Neuronal stem cell (in vitro differentiated cells): ENCODE data around the gene FCRLB.

Experiments
- DNase-seq: peaks from one replicate; pipeline ENCODE4 v3.0.0-alpha.2; 2013; ENCODE audit warnings: low spot score
- H2AFZ ChIP-seq: one replicate; pipeline ENCODE4 v1.6.1; 2013; ENCODE audit warnings: mild to moderate bottlenecking, low read length, inconsistent platforms
- H2AK5ac ChIP-seq: 2 replicates; pipeline ENCODE4 v1.6.1; 2013; ENCODE audit warnings: low read depth, mild to moderate bottlenecking, inconsistent platforms, low read length, moderate library complexity, mixed read lengths
- H2BK120ac ChIP-seq: 2 replicates; pipeline ENCODE4 v1.6.1; 2013; ENCODE audit warnings: low read depth, mild to moderate bottlenecking, inconsistent platforms, low read length, moderate library complexity, mixed read lengths
- H2BK12ac ChIP-seq: one replicate; pipeline ENCODE4 v1.6.1; 2013; ENCODE audit warnings: low read length, inconsistent platforms
- H2BK15ac ChIP-seq: 2 replicates; pipeline ENCODE4 v1.6.1; 2013; ENCODE audit warnings: mild to moderate bottlenecking, low read length, inconsistent platforms, mixed read lengths
- H2BK5ac ChIP-seq: one replicate; pipeline ENCODE4 v1.6.1; 2013; ENCODE audit warnings: inconsistent platforms, mild to moderate bottlenecking, low read length, moderate library complexity
- H3K14ac ChIP-seq: one replicate; pipeline ENCODE4 v1.6.1; 2013; ENCODE audit warnings: low read length, inconsistent platforms
- H3K18ac ChIP-seq: 2 replicates; pipeline ENCODE4 v1.6.1; 2013; ENCODE audit warnings: low read length, inconsistent platforms
- H3K23ac ChIP-seq: 2 replicates; pipeline ENCODE4 v1.6.1; 2013; ENCODE audit warnings: low read depth, mild to moderate bottlenecking, mixed read lengths, low read length, inconsistent platforms; ENCODE audit not compliant: poor library complexity
- H3K27ac ChIP-seq: replicated peaks from 3 replicates; pipeline ENCODE4 v1.5.1; 2013; ENCODE audit warnings: low read length, inconsistent platforms
- H3K27me3 ChIP-seq, 3 experiments: 2 replicates each; pipeline ENCODE4 v1.6.1; 2013; ENCODE audit warnings: low read length in 3 of 3, mild to moderate bottlenecking in 2 of 3, inconsistent platforms in 1 of 3, low read depth in 1 of 3, mixed read lengths in 1 of 3, moderate library complexity in 1 of 3; ENCODE audit not compliant: control insufficient read depth in 3 of 3, insufficient read depth in 3 of 3
- H3K36me3 ChIP-seq, 2 donors: replicated peaks in 1 of 2; 2 replicates each; pipeline ENCODE4 v1.6.1; 2013; ENCODE audit warnings: low read length in 2 of 2; ENCODE audit not compliant: control insufficient read depth in 2 of 2, insufficient read depth in 2 of 2
- H3K4ac ChIP-seq: 2 replicates; pipeline ENCODE4 v1.6.1; 2013; ENCODE audit warnings: inconsistent platforms, mild to moderate bottlenecking, low read length, moderate library complexity
- H3K4me1 ChIP-seq, 2 donors: 1 replicate in 1 of 2; 2 replicates in 1 of 2; pipeline ENCODE4 v1.6.1; 2013; ENCODE audit warnings: low read length in 2 of 2, low read depth in 1 of 2; ENCODE audit not compliant: control insufficient read depth in 2 of 2, insufficient read depth in 1 of 2
- H3K4me2 ChIP-seq: one replicate; pipeline ENCODE4 v1.6.1; 2013; ENCODE audit warnings: mild to moderate bottlenecking, low read length, inconsistent platforms; ENCODE audit not compliant: insufficient read depth, poor library complexity, severe bottlenecking
- H3K4me3 ChIP-seq, 2 donors: 2 replicates each; pipeline ENCODE4 v1.5.1; 2013; ENCODE audit warnings: low read length in 2 of 2, mild to moderate bottlenecking in 2 of 2, inconsistent platforms in 1 of 2, moderate library complexity in 1 of 2
- H3K79me1 ChIP-seq: one replicate; pipeline ENCODE4 v1.6.1; 2013; ENCODE audit warnings: low read depth, mild to moderate bottlenecking, inconsistent platforms, low read length, moderate library complexity
- H3K9ac ChIP-seq: one replicate; pipeline ENCODE4 v1.6.1; 2013; ENCODE audit warnings: mild to moderate bottlenecking, low read depth, low read length, inconsistent platforms; ENCODE audit not compliant: poor library complexity
- H3K9me3 ChIP-seq, 2 donors: replicated peaks in 1 of 2; 2 replicates each; pipeline versions ENCODE3 to v1.6.1; 2013; ENCODE audit warnings: low read length in 2 of 2, mild to moderate bottlenecking in 2 of 2, inconsistent platforms in 1 of 2, low read depth in 1 of 2, mixed read lengths in 1 of 2, moderate library complexity in 1 of 2; ENCODE audit not compliant: control insufficient read depth in 2 of 2, insufficient read depth in 1 of 2
- H4K8ac ChIP-seq: one replicate; pipeline ENCODE4 v1.6.1; 2013; ENCODE audit warnings: low read depth, mild to moderate bottlenecking, inconsistent platforms, low read length, moderate library complexity
- H4K91ac ChIP-seq: one replicate; pipeline ENCODE4 v1.6.1; 2013; ENCODE audit warnings: low read length, low read depth, mild to moderate bottlenecking, inconsistent platforms; ENCODE audit not compliant: poor library complexity
- WGBS, 2 donors: extraction: QIAGEN DNeasy Blood & Tissue Kit; methylation state at CpG; one replicate each; pipeline ENCODE4 v1.1.7; 2013; ENCODE audit warnings: missing lambda C conversion rate in 2 of 2, mixed read lengths in 1 of 2; ENCODE audit not compliant: insufficient read length in 2 of 2, insufficient replicate concordance in 1 of 2; ENCODE audit errors: extremely low coverage in 2 of 2; 5-methylcytosine and 5-hydroxymethylcytosine counted together

FCRLB gene

GRCh38 chr1:161739865-161740566, 18.7 kb downstream of the FCRLB start:
- no peak overlapping the region for H3K4ac ChIP-seq
- H3K9ac ChIP-seq: no peak overlapping the region
- H3K27ac ChIP-seq: no peak overlapping the region
- H2BK120ac ChIP-seq: no peak overlapping the region
- H3K36me3 ChIP-seq: no peaks in the 10 kb centered on the region
- H2BK5ac ChIP-seq: no peak overlapping the region
- H2BK12ac ChIP-seq: no peak overlapping the region
- H2AFZ ChIP-seq: no peak overlapping the region
- no peak for DNase-seq
- H3K14ac ChIP-seq: no peak overlapping the region
- H4K8ac ChIP-seq: no peak overlapping the region
- H3K4me1 ChIP-seq: peaks cover 0 to 9% of the 10 kb centered on the region in 2 donors
- H3K4me2 ChIP-seq: no peak overlapping the region
- H3K18ac ChIP-seq: no peak overlapping the region
- WGBS, 2 donors: no CpG with 5 or more reads among the region's 8 CpGs
- no peak overlapping the region for H2BK15ac ChIP-seq
- H3K27me3 ChIP-seq: peaks cover 0 to 60% (median 0%) of the 10 kb centered on the region in 3 experiments
- H3K4me3 ChIP-seq: no peak overlapping the region
- H3K23ac ChIP-seq: no peak overlapping the region
- no peaks in the 10 kb centered on the region for H3K9me3 ChIP-seq
- H2AK5ac ChIP-seq: no peak overlapping the region
- no peak overlapping the region for H4K91ac ChIP-seq
- no peaks in the 10 kb centered on the region for H3K79me1 ChIP-seq

GRCh38 chr1:161740921-161741320, 19.6 kb downstream of the FCRLB start:
- peaks cover 0 to 55% (median 0%) of the 10 kb centered on the region in 3 experiments for H3K27me3 ChIP-seq
- H2BK12ac ChIP-seq: no peak overlapping the region
- no peak overlapping the region for H3K18ac ChIP-seq
- WGBS, 2 donors: no CpG with 5 or more reads among the region's 6 CpGs
- H2BK15ac ChIP-seq: no peak overlapping the region
- H2AFZ ChIP-seq: no peak overlapping the region
- no peak overlapping the region for H2BK120ac ChIP-seq
- H3K4me2 ChIP-seq: no peak overlapping the region
- H3K9me3 ChIP-seq: no peaks in the 10 kb centered on the region
- H3K36me3 ChIP-seq: no peaks in the 10 kb centered on the region
- H3K27ac ChIP-seq: no peak overlapping the region
- H4K91ac ChIP-seq: no peak overlapping the region
- peaks cover 0 to 9% of the 10 kb centered on the region in 2 donors for H3K4me1 ChIP-seq
- DNase-seq: no peak
- no peak overlapping the region for H3K23ac ChIP-seq
- no peak overlapping the region for H3K9ac ChIP-seq
- no peak overlapping the region for H4K8ac ChIP-seq
- no peak overlapping the region for H3K4me3 ChIP-seq
- no peaks in the 10 kb centered on the region for H3K79me1 ChIP-seq
- H3K14ac ChIP-seq: no peak overlapping the region
- no peak overlapping the region for H2BK5ac ChIP-seq
- no peak overlapping the region for H2AK5ac ChIP-seq
- H3K4ac ChIP-seq: no peak overlapping the region

- Histone ChIP-seq H3K79me1 (no peaks in the 10 kb centered on the region), H3K4ac (no peak overlapping the region), H4K8ac (no peak overlapping the region), H3K23ac (no peak overlapping the region), H3K4me3 (peak overlapping the region in 1 of 2 donors; percentile 8), H2BK15ac (no peak overlapping the region), H3K4me1 (peaks cover 0 to 9% of the 10 kb centered on the region in 2 donors), H2AFZ (no peak overlapping the region), H3K36me3 (no peaks in the 10 kb centered on the region), H2BK5ac (no peak overlapping the region), H2BK120ac (no peak overlapping the region), H4K91ac (no peak overlapping the region), H3K27ac (no peak overlapping the region), H3K14ac (no peak overlapping the region), H3K9ac (no peak overlapping the region), H2BK12ac (no peak overlapping the region), H2AK5ac (no peak overlapping the region), H3K9me3 (no peaks in the 10 kb centered on the region), H3K18ac (no peak overlapping the region), H3K4me2 (no peak overlapping the region), H3K27me3 (peaks cover 0 to 34% (median 0%) of the 10 kb centered on the region in 3 experiments)
- no peak for DNase-seq
- no CpG with 5 or more reads among the region's 9 CpGs for WGBS, 2 donors
Observed at GRCh38 chr1:161743231-161743630, 21.9 kb downstream of the FCRLB start.

- H3K9ac ChIP-seq: no peak overlapping the region
- no peak overlapping the region for H3K4me3 ChIP-seq
- H3K14ac ChIP-seq: no peak overlapping the region
- no peak overlapping the region for H2BK120ac ChIP-seq
- H2BK15ac ChIP-seq: no peak overlapping the region
- H3K79me1 ChIP-seq: no peaks in the 10 kb centered on the region
- DNase-seq: no peak
- H2AK5ac ChIP-seq: no peak overlapping the region
- no peak overlapping the region for H3K23ac ChIP-seq
- peaks cover 1 to 11% of the 10 kb centered on the region in 2 donors for H3K4me1 ChIP-seq
- H4K91ac ChIP-seq: no peak overlapping the region
- H3K18ac ChIP-seq: no peak overlapping the region
- no peak overlapping the region for H3K4ac ChIP-seq
- H2BK12ac ChIP-seq: no peak overlapping the region
- H3K27ac ChIP-seq: no peak overlapping the region
- no peak overlapping the region for H2BK5ac ChIP-seq
- peaks cover 0 to 13% (median 0%) of the 10 kb centered on the region in 3 experiments for H3K27me3 ChIP-seq
- H3K36me3 ChIP-seq: peaks cover 2 to 21% of the 10 kb centered on the region in 2 donors
- no peak overlapping the region for H4K8ac ChIP-seq
- no CpG with 5 or more reads among the region's 6 CpGs for WGBS, 2 donors
- H3K9me3 ChIP-seq: no peaks in the 10 kb centered on the region
- H3K4me2 ChIP-seq: no peak overlapping the region
- no peak overlapping the region for H2AFZ ChIP-seq
Observed at GRCh38 chr1:161747801-161748200, 26.5 kb downstream of the FCRLB start.
